ENCODE measurements around the gene SELENOP. TPM values are rescaled to one million over a fixed set of nuclear protein-coding genes. Genes with fewer than 3 reads are reported as not detected.

SELENOP gene
- total and polyA plus RNA-seq, 2 of the 13 experiments (the other 11 are each of a cell fraction or from before 2014, with no cell fraction given): 1,895 to 2,083 TPM

DNA sequence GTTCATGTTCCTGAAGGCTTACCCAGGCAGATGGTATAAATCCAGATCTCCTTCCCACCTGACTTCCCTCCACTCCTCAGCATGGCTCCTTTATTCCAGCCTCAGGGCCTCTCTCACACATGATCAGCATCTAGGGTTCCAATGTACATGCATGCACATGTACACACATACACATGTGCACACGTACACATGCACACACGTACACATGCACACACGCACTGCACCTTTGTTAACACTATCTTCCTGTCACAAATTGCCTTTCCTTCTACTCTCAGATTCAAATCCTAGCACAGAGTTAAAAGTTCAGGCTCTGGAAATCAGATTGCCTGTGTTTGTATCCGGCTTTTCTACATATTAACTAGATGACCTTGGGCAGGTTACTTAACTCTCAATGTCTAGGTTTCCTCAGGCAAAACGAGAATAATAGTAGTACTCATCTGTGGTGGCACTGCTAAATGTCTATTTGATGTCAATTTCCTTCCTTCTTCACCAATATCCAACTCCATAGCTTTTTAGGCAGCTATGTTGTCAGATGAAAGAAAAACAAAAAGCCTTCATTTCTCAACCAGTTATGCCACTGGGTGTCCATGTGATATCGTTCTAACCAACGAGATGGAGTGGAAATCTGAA is 12.8 kb upstream of the SELENOP start (continued):
- TF ChIP-seq REL (CRISPR knock-in tag; conservative IDR thresholded peaks at IDR 0.05): no peak
- TF ChIP-seq, protein P1, sequence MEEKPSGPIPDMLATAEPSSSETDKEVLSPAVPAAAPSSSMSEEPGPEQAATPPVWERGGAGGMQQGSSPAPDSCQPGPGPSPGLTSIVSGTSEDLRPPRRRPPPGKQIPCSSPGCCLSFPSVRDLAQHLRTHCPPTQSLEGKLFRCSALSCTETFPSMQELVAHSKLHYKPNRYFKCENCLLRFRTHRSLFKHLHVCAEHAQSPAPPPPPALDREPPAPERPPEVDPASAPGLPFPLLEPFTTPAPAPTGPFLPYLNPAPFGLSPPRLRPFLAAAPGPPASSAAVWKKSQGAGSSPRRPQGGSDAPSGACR (CRISPR knock-in tag; IDR thresholded peaks at IDR 0.05): no peak; the same call in 1 of the 2 replicates
- TF ChIP-seq, protein P2, sequence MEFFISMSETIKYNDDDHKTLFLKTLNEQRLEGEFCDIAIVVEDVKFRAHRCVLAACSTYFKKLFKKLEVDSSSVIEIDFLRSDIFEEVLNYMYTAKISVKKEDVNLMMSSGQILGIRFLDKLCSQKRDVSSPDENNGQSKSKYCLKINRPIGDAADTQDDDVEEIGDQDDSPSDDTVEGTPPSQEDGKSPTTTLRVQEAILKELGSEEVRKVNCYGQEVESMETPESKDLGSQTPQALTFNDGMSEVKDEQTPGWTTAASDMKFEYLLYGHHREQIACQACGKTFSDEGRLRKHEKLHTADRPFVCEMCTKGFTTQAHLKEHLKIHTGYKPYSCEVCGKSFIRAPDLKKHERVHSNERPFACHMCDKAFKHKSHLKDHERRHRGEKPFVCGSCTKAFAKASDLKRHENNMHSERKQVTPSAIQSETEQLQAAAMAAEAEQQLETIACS (CRISPR knock-in tag; IDR thresholded peaks at IDR 0.05): no peak
- no peak for TF ChIP-seq ZNF558 (CRISPR knock-in tag; IDR thresholded peaks at IDR 0.05; ENCODE audit: borderline replicate concordance)
- peak; percentile 76; the same call in 1 of the 2 replicates for TF ChIP-seq ZNF878 (CRISPR knock-in tag; IDR thresholded peaks at IDR 0.05)
- TF ChIP-seq SOX5 (CRISPR knock-in tag; IDR thresholded peaks at IDR 0.05; ENCODE audit: borderline replicate concordance): peak; percentile 80
- TF ChIP-seq, protein P3, sequence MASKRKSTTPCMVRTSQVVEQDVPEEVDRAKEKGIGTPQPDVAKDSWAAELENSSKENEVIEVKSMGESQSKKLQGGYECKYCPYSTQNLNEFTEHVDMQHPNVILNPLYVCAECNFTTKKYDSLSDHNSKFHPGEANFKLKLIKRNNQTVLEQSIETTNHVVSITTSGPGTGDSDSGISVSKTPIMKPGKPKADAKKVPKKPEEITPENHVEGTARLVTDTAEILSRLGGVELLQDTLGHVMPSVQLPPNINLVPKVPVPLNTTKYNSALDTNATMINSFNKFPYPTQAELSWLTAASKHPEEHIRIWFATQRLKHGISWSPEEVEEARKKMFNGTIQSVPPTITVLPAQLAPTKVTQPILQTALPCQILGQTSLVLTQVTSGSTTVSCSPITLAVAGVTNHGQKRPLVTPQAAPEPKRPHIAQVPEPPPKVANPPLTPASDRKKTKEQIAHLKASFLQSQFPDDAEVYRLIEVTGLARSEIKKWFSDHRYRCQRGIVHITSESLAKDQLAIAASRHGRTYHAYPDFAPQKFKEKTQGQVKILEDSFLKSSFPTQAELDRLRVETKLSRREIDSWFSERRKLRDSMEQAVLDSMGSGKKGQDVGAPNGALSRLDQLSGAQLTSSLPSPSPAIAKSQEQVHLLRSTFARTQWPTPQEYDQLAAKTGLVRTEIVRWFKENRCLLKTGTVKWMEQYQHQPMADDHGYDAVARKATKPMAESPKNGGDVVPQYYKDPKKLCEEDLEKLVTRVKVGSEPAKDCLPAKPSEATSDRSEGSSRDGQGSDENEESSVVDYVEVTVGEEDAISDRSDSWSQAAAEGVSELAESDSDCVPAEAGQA (IDR thresholded peaks at IDR 0.05; ENCODE audit: low read depth): no peak
- TF ChIP-seq, protein P3 (CRISPR knock-in tag; IDR thresholded peaks at IDR 0.05; ENCODE audit: borderline replicate concordance): no peak
- TF ChIP-seq FLYWCH1 (CRISPR knock-in tag; IDR thresholded peaks at IDR 0.05): no peak
- TF ChIP-seq, protein P4, sequence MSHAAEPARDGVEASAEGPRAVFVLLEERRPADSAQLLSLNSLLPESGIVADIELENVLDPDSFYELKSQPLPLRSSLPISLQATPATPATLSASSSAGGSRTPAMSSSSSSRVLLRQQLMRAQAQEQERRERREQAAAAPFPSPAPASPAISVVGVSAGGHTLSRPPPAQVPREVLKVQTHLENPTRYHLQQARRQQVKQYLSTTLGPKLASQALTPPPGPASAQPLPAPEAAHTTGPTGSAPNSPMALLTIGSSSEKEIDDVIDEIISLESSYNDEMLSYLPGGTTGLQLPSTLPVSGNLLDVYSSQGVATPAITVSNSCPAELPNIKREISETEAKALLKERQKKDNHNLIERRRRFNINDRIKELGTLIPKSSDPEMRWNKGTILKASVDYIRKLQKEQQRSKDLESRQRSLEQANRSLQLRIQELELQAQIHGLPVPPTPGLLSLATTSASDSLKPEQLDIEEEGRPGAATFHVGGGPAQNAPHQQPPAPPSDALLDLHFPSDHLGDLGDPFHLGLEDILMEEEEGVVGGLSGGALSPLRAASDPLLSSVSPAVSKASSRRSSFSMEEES (CRISPR knock-in tag; IDR thresholded peaks at IDR 0.05): peak; percentile 76; the same call in 1 of the 2 replicates
- no peak for TF ChIP-seq ZNF776 (CRISPR knock-in tag; IDR thresholded peaks at IDR 0.05)
- TF ChIP-seq, protein P5, sequence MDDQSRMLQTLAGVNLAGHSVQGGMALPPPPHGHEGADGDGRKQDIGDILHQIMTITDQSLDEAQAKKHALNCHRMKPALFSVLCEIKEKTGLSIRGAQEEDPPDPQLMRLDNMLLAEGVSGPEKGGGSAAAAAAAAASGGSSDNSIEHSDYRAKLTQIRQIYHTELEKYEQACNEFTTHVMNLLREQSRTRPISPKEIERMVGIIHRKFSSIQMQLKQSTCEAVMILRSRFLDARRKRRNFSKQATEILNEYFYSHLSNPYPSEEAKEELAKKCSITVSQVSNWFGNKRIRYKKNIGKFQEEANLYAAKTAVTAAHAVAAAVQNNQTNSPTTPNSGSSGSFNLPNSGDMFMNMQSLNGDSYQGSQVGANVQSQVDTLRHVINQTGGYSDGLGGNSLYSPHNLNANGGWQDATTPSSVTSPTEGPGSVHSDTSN (CRISPR knock-in tag; IDR thresholded peaks at IDR 0.05; ENCODE audit: borderline replicate concordance): no peak
- TF ChIP-seq, protein P6, sequence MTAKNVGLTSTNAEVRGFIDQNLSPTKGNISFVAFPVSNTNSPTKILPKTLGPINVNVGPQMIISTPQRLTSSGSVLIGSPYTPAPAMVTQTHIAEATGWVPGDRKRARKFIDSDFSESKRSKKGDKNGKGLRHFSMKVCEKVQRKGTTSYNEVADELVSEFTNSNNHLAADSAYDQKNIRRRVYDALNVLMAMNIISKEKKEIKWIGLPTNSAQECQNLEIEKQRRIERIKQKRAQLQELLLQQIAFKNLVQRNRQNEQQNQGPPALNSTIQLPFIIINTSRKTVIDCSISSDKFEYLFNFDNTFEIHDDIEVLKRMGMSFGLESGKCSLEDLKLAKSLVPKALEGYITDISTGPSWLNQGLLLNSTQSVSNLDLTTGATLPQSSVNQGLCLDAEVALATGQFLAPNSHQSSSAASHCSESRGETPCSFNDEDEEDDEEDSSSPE (CRISPR knock-in tag; IDR thresholded peaks at IDR 0.05): no peak; the same call in 1 of the 2 replicates
- no peak; the same call in 1 of the 2 replicates for TF ChIP-seq EHMT2 (IDR thresholded peaks at IDR 0.05; ENCODE audit: borderline replicate concordance, low read depth, low read length)
- TF ChIP-seq TAF1 (CRISPR knock-in tag; IDR thresholded peaks at IDR 0.05): peak; percentile 31; the same call in 1 of the 2 replicates
- peak; percentile 68 for TF ChIP-seq IRF2 (CRISPR knock-in tag; IDR thresholded peaks at IDR 0.05)
- no peak for TF ChIP-seq ZKSCAN5 (CRISPR knock-in tag; IDR thresholded peaks at IDR 0.05)
